Uterus (tissue), 4 donors: ENCODE data around the gene GPR12. TPM values are rescaled to one million over a fixed set of nuclear protein-coding genes. Genes with fewer than 3 reads are reported as not detected.

Source experiments
- DNase-seq, 2 donors: peaks; one replicate each; pipeline ENCODE4 v3.0.0-alpha.2; 2019 to 2020
- H3K27ac ChIP-seq, 2 donors: fragments of 200-600 bp; sonication (generic); 1 replicate in 1 of 2; 2 replicates in 1 of 2; pipeline ENCODE4 v1.5.1; 2016 to 2018
- H3K27me3 ChIP-seq, 2 donors: fragments of 200-600 bp; sonication (generic); one replicate each; pipeline ENCODE4 v1.5.1; 2018 to 2019; ENCODE audit warnings: control low read depth in 1 of 2
- H3K36me3 ChIP-seq, 2 donors: fragments of 200-600 bp; sonication (generic); one replicate each; pipeline ENCODE4 v1.5.1; 2019; ENCODE audit warnings: control low read depth in 1 of 2
- H3K4me1 ChIP-seq, 2 donors: fragments of 200-600 bp; sonication (generic); one replicate each; pipeline ENCODE4 v1.5.1; 2018 to 2019; ENCODE audit warnings: control low read depth in 1 of 2
- H3K4me3 ChIP-seq, 2 donors: fragments of 200-600 bp; sonication (generic); 1 replicate in 1 of 2; 2 replicates in 1 of 2; pipeline ENCODE4 v1.5.1; 2018 to 2019; ENCODE audit warnings: mild to moderate bottlenecking in 1 of 2
- H3K9me3 ChIP-seq, 2 donors: fragments of 200-600 bp; sonication (generic); one replicate each; pipeline ENCODE4 v1.5.1; 2019; ENCODE audit warnings: control low read depth in 1 of 2
- POLR2A ChIP-seq, 2 donors: fragments of 450-650 bp; IDR thresholded peaks; one replicate each; pipeline ENCODE4 v1.6.1; 2016; ENCODE audit warnings: antibody characterized with exemption in 2 of 2, mild to moderate bottlenecking in 1 of 2, moderate library complexity in 1 of 2
- intact Hi-C: fragments of 100-400 bp; cut with DNase I; formaldehyde crosslinking; loops from one replicate; pipeline ENCODE4 v1.15.1; 2023; ENCODE audit warnings: low total_unique reads
- total RNA-seq, 4 donors: library from RNA; depleted of rRNA in 3 of 4; stranded (reverse); fragments of >200 nt in 3 of 4; gene quantifications; one replicate each; pipeline versions ENCODE4 v1.1.0 to v1.2.4, GENCODE V29; 2014 to 2023
- TF ChIP-seq, protein P1 (sequence below), 4 experiments: fragments of 200-600 bp in 2 of 4; fragments of 450-650 bp in 2 of 4; sonication (generic) in 2 of 4; IDR thresholded peaks; one replicate each; pipeline ENCODE4 v1.5.1; 2016 to 2019; ENCODE audit warnings: antibody characterized with exemption in 4 of 4, mild to moderate bottlenecking in 2 of 4, moderate library complexity in 1 of 4
- donor health status: DM: yes; HTN: yes; CAD: no.

Gene GPR12
- total RNA-seq, 4 donors from 2014 or later = not detected

DNA sequence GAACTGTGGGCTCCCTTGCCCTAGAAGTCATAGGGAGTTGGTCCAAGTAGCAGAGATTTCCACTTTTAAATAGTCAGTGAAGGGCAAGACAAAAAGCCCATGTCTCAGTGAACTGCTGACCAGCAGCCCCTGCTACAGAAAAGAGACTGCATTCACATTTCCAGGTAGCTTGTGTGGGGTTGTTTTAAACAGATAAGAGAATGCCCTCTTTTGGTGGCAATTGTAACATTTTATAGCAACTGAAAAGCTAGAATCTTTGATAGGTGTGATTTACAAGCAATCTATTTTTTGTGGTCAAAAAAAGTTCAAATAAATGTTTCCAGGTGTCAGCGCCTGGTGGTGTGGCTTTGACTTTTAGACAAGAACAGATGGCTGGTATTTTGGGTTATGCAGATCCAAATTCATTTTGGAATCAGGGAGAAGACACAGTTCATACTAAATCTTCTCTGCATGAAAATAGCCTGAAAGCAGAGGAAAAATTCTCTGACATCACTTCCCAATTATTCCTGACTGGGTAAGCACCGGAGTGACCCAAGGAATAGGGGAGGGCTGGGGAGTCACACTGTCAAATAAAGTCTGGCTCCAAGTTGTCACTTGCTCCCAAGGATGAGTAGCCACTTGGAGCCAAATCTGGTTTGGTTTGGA lies 26.2 kb upstream of the GPR12 start:
- H3K27me3 ChIP-seq = no peaks in the 10 kb centered on the region
- H3K4me1 ChIP-seq = no peaks in the 10 kb centered on the region
- H3K27ac ChIP-seq = no peak overlapping the region
- no peak overlapping the region for H3K4me3 ChIP-seq
- no peaks in the 10 kb centered on the region for H3K36me3 ChIP-seq
- intact Hi-C loops = loop anchor here (10.0 kb wide), 1 partner anchor 932 kb away; no protein-coding TSS in a partner anchor
- no peak for TF ChIP-seq POLR2A (IDR thresholded peaks at IDR 0.05)
- TF ChIP-seq, protein P1, sequence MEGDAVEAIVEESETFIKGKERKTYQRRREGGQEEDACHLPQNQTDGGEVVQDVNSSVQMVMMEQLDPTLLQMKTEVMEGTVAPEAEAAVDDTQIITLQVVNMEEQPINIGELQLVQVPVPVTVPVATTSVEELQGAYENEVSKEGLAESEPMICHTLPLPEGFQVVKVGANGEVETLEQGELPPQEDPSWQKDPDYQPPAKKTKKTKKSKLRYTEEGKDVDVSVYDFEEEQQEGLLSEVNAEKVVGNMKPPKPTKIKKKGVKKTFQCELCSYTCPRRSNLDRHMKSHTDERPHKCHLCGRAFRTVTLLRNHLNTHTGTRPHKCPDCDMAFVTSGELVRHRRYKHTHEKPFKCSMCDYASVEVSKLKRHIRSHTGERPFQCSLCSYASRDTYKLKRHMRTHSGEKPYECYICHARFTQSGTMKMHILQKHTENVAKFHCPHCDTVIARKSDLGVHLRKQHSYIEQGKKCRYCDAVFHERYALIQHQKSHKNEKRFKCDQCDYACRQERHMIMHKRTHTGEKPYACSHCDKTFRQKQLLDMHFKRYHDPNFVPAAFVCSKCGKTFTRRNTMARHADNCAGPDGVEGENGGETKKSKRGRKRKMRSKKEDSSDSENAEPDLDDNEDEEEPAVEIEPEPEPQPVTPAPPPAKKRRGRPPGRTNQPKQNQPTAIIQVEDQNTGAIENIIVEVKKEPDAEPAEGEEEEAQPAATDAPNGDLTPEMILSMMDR (IDR thresholded peaks at IDR 0.05) = no peak
- DNase-seq = no peak
- no peaks in the 10 kb centered on the region for H3K9me3 ChIP-seq

DNA sequence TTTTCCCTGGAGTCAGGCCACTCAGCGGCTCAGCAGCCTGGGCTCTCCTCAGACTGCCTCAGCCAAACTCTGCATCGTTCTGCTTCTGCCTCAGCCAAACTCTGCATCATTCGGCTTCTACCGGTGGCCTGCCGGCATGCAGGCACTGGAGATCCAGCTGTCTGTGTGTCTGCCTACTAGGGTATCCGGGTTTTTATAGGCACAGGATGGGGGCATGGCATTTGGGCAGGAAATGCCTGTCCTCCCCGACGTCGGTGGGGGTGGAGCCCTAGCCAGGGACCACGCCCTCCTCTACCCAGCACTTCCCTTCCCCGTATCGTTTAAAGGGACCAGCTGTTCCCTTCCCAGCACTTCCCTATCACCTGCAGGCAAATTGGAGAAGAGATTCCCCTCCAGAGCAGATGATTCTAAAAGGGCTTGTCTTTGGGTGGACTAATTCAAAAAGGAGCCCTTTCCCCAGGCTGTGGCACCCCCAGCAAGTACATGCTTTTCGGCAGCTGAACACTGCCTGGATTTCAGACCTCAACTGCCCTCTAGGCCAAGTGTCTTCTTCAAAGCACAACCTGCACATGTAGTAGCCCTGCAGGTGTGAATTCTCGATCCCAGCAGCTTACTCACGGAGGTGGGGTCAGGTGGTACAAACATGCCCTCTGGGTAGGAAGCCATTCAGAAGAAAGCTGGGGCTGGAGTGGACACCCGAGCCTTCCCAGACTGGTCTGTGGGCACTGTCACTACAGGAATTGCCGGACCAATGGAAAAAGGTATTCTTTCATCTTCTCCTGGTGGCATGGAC lies 25.4 kb upstream of the GPR12 start:
- no peak overlapping the region for H3K4me3 ChIP-seq

DNA sequence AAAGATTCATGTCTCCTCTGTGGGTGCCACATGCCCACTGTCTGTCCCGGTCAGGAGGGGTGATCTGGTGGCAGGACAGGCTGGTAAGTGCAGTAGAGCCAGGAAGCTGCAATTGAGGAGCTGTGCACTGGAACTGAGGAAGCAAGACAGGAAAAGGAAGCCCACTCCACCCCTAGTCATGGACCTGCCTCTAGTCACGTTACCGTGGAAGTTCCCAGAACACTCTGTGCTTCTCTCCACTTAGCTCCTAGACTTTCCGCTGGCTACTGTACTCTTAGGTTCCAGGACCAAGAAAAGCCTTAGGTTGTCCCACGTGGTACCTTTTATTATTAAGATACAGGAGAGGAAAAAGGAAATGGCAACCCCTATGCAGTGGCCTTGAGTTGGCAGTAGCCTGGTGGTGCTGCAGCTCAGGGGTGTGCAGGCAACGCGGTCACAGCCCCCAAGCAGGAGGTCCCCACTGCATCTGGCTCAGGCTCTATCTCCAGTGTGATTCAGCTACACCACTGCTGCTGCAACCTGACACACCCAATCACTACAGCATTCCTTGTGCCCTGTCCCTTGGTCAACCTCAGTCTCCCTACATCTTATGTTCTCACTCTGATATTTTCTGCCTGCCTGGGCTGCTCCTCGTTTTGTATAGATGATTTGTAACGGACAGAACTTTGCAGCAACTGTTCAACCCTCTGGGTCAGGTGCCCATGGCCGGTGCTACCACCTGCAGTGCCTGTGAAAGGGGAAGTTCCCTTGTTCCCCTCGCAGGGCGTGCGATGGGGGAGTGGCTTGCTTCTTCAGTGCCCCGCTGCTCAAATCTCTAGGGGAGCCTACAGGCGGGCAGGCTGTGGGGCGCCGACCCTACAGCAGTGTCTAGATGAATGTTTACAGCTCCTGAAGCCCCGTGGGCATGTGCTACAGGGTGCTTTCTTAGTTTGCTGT lies 24.4 kb upstream of the GPR12 start:
- TF ChIP-seq, protein P1 (IDR thresholded peaks at IDR 0.05) = no peak
- TF ChIP-seq POLR2A (IDR thresholded peaks at IDR 0.05) = no peak
- Histone ChIP-seq H3K36me3 (no peaks in the 10 kb centered on the region), H3K4me1 (no peaks in the 10 kb centered on the region), H3K27ac (no peak overlapping the region), H3K9me3 (no peaks in the 10 kb centered on the region), H3K27me3 (no peaks in the 10 kb centered on the region), H3K4me3 (no peak overlapping the region)
- intact Hi-C loops = loop anchor here (10.0 kb wide), 1 partner anchor 930 kb away; no protein-coding TSS in a partner anchor
- DNase-seq = no peak

More for the DNA sequence above, 25.4 kb upstream of the GPR12 start:
- no peaks in the 10 kb centered on the region for H3K4me1 ChIP-seq
- no peaks in the 10 kb centered on the region for H3K27me3 ChIP-seq
- no peak for DNase-seq
- no peaks in the 10 kb centered on the region for H3K36me3 ChIP-seq
- intact Hi-C loops = loop anchor here (10.0 kb wide), 1 partner anchor 931 kb away; no protein-coding TSS in a partner anchor
- TF ChIP-seq POLR2A (IDR thresholded peaks at IDR 0.05) = no peak
- TF ChIP-seq, protein P1 (IDR thresholded peaks at IDR 0.05) = no peak
- H3K9me3 ChIP-seq = no peaks in the 10 kb centered on the region
- H3K27ac ChIP-seq = no peak overlapping the region

DNA sequence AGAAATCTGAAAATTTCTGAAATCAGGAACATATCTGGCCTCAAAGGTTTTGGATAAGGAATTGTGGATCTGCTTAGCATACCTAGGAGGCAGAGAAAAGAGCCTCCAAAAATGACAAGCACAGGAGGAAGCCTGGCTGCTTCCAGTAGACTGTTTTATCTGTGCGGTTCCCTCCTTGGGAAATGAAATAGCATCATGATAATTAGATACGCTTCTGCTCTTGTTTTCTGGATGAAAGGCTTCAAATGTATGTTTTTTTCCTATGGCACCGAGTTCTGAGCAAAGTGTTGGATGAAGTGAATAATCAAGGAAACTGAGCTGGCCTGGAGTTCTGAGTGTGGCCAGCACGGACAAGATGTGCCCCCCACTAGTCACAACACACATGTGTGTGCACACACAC lies 19.8 kb upstream of the GPR12 start:
- intact Hi-C loops = loop anchor here (10.0 kb wide), 1 partner anchor 926 kb away; no protein-coding TSS in a partner anchor
- TF ChIP-seq, protein P1 (IDR thresholded peaks at IDR 0.05) = no peak
- no peak for TF ChIP-seq POLR2A (IDR thresholded peaks at IDR 0.05)
- Histone ChIP-seq H3K9me3 (no peaks in the 10 kb centered on the region), H3K27ac (no peak overlapping the region), H3K27me3 (no peaks in the 10 kb centered on the region), H3K4me3 (no peak overlapping the region), H3K4me1 (no peaks in the 10 kb centered on the region), H3K36me3 (no peaks in the 10 kb centered on the region)
- DNase-seq = no peak
